Stimulated activated CD4-positive, alpha-beta T cell treated with anti-CD3 and anti-CD28 coated beads, Interleukin-4, amount 100 ng/mL, for 1 hour (primary cell): ENCODE results near the gene TMCO4.
"Not testable (repeated sequence)": the region's sequence is repeated elsewhere in the genome, so short reads cannot be mapped to it uniquely, and the experiment has no call there.

Experiments used
- DNase-seq: peaks from one replicate; pipeline ENCODE4 v3.0.0-alpha.2; 2020

The TMCO4 gene

DNA sequence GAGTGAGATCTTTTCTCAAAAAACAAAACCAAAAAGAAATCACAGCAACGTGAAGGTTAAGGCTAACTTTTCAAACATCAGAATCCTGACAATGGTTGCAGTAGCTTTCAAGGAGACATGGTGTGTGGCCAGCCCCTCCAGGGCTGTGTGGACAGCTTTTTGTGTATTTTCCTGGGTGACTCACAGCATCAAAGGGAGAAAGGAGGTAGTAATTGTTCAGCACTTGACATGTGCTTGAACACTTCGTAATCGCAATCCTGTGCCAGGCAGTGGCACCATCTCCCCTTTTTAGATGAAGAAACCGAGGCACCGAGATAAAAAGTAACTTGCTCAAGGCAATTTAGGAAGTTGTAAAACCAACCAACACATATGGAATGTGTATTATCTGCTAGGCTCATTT lies 145.3 kb downstream of the TMCO4 start:
- DNase-seq, result no peak

DNA sequence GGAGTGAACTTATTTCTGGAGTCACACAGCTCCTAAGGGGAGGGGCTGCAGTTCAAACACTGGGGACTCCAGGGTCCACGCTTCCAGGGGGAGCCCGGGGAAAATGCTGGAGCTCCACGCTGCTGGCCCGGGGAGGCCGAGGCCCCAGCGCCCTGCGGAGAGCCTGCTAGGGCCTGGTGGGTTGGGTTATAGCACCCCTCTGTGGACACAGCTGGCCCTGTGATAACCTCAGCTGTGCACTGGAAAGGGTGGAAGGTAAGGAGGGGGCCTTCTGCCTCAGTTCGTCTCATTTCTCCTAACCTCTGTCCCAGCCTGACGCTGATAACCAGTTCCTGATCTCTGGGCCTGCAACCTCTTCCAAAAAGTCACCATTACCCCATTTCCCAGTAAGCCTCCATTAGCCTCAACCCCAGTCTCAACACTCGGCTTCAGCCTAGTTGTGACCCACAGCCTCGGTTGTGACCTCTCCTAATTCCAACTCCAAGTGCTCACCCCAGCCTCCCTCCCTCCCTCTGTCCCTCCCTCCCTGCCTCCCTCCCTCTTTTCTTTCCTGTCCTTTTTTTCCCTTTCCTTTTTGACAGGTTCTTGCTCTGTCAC lies 148.5 kb downstream of the TMCO4 start:
- peak; percentile 39 for DNase-seq

DNA sequence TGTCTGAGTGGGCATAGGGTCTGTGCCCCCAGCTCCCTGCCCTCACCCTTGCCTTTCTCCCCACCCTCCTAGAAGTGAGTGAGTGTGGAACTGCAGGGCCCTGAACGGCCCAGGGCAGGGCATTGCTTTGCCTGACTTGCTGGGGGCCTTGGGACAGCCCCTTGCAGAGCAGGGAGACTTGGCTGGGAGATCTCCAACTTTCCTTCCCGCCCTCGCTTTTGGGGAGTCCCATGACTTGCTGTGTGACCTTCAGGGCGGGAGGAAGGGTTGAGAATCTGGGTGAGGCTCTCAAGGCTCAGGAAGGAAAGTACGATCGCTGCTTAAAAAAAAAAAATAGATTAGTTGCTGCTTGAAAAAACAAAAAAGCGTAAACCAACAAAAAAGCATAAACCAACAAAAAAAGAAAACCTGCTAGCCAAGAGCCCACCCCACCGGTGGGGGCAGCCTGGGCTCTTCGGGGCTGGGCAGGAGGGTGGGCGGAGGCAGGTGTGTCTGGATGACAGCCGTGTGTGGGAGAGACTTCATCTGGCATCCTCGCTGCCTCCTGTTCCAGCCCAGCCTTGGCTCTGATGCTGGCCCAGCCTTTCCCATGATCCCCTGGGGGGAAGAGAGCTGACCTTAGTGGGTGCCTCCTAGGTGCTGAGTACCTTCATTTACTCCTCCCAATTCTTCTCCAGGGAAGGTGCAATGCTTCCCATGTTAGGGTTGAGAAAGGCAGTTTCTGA lies 149.1 kb downstream of the TMCO4 start:
- DNase-seq, result no peak

DNA sequence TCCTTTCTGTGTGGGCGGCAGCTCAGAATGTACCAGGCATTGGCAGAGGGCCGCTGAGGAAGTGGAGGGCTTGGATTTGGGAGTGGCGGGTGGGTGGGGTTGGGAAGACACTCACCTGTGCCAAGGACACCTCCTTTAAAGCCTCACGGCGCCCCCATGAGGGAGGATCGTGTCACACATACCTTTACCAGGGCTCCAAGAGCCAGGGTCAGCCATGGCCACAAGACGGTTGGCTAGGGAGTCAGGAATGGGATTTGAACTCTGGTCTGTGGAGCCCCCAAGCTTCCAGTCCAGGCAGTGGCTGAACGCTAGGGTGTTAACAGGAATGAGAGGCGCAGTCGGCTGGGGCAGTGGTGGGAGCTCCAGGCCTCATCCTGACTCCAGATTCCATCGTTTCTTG lies 151.0 kb downstream of the TMCO4 start:
- no peak for DNase-seq

DNA sequence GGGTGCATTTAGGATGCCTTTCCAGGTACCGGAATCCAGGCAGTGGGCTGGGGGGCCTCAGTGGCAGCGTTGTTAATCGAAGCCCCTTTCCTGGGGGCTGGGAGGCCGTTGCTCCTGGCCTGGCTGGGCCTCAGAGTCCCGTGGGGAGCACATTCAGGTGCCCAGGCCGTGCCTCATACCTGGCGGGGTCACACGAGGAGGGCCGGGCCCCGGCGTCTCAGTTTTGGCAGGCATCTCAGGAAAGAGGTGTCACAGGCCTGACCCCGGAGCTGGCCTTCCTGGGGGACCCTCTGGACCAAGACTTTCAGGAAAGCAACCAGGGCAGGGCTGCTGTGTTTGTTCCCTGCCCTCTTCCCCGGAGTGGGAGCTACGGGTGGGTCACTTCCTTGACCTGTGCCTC lies 151.5 kb downstream of the TMCO4 start:
- no peak for DNase-seq

DNA sequence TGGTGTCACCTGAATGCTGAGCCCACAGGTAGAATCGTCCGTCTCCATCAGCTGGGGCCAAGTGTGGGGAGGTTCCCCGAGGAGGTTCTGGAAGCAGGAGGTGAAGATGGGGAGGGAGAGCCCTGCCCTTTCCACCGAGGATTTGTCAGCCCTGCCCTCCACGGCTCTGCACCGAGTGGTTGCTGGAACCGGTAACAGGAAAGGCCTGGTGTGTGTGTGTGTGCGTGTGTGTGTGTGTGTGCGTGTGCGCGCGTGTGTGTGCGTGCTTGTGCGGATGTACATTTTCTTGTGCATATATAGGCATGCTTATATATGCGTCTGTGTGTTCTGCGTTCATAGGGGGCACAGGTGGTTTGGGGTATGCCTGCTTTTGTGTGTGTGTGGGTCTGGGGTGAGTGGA lies 152.1 kb downstream of the TMCO4 start:
- DNase-seq, result no peak

DNA sequence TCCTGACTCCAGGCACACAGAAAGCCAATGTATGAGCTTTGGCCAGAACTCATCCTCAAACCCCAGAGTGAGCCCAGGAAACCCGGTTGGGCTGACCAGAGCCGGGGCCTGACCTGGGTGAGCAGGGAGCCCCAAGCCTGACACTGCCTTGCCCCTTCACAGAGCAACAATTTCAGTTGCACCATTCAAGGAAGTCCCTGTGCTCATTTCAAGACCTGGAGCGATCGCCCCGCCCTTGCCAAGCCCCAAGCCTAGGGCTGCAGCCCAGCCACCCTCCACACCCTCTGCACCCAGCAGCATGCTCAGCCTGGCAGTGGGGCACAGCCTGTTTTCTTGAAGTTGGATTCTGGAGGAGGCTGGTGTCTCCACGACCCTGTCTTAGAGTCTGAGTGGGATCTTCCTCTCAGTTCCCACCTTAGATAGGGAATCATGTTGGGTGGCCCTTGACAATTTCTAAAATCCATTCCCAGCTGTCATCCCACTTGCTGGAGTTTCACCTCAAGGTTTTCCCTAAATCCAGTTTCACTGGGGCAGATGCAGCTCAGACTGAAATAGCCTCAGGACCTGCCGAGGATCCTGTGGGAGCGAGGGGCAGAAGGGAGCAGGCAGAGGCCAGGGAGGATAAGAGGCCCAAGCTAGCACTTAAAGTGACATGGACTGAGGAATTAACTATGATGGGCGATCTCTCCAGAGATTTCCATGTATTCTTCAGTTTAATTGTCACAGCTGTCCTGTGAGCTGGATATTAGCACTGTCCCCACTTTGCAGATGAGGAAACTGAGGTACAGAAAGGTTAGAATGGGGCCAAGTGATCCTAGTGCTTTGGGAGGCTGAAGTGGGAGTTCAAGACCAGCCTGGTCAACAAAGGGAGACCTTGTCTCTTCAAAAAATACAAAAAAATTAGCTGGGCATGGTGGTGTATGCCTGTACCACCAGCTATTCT lies 153.1 kb downstream of the TMCO4 start:
- no peak for DNase-seq

DNA sequence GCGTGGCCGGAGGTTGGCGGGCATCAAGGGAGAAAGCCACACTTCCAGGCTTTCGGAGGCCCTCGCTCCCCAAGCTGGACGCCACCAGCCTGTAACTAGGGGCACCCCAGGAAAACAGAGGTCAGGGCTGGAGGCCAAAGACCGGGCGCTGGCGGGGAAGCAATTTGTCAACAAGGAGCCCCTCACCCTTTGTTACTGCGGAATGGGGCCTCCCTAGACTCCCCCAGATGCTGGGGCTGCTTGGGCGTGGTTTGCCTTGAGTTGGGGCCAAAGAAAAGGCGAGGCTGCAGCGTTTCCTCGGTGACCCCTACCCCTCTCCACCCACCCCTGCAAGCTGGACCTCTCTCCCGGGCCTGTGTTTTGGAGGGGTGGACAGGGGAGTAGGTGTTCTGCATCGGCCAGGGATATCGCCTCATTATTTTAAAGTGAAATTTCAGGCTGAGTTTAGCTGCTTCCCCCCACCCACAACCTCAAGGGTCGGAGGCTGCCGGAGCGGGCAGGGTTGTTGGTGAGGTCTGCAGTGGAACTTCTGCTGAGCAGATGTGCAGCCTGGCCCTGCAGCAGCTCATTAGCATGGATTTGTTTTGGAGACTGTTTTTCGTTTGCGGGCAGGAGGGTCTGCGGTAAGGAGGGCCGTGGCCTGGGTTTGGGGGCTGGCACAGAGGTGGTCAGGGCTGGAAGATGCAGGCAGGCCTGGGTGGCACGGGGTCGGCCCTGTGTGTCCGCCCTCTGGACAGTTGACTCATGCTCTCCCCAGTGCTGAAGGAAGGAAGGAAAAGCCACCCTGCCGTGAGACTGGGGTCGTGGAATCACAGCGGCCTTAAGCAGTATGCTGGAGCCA lies 154.1 kb downstream of the TMCO4 start:
- no peak for DNase-seq

DNA sequence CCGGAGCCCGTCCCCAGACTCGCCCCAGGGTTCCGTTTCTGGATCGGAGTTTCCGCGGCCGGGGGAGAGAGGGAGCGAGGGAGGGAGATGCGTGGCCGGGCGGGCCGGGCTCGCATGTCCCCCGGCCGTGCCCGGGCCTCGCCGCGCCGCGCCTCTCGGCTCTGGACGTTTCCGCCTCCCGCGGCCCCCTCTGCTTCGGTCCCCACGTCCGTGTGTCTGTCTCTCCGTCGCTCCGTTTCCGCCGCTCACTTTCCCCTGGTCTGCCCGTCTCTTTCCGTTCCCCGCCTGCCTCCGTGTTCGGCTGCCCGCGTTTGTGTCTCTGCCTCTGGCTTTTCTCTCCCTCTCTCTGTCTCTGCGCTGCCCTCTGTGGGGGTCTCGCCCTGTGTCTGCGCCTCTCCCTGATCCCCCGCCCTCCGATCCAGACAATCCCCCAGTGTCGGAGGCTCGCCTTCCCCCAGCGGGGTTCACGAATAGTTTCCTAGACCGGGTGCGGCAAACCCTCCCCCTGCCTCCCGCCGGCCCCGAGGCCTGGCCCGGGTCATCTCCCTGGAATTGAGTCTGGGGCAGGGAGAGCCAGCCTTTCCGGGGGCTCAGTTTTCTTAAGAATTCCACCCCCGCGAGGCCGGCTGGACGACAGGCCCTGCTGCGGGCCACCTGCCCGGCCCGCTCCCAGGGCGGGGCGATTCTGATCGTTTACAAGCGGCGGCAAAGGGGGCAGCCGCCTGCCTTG lies 154.9 kb downstream of the TMCO4 start:
- DNase-seq, result peak; percentile 53

DNA sequence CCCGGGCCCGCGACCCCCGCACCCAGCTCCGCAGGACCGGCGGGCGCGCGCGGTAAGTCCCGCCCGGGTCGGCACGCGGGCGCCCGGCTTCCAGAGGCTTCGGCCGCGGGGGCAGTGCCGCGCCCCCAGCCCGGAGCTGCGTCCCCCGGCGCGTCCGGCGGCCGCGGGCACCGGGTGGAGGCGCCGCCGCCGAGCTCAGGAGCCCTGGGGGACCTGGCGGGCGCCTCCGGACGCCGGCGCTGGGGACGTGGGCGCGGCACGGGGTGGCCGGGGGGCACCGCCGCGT lies 155.4 kb downstream of the TMCO4 start:
- DNase-seq, result no peak

DNA sequence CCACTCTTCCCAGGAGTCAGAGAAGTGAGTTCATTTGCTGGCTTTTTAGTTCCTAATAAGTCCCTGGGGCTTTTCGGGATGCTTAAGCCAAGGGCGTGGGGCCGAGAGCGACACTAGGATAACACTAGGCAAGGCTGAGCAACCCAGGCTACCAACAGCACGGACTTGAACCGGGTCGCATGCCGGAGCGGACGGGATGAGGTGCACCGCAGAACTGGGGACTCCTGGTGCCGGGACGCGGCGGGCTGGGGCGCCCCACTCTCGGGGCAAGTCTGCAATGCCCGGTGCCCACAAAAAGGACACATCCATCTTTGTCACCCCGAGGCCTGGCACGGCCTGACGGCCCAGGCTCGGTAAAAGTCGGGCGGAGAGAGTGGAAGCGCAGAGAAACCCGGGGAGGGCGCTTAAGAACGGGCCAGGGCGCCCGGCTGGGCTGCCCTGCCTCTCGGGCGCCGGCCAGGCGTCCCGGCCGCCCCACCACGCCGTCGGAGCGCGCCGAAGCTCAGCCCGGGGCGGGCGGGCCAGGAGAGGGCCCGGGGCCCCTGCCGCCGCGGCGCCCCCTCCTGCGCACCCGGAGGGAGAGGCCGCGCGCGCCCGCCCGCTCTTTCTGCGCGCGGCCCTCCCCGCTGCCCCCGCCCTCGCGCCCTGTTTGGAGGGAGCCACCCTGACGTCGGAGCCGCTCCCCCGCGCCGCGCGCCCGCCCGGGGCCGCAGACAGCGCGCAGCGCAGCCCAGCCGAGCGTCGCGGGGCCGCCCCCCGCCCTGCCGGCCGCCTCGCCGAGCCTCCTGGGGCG lies 155.9 kb downstream of the TMCO4 start, which contains the start of gene NBL1:
Gene NBL1, plus strand, starts transcription at position 710 of the 793 bp plus-strand sequence. CDS start 10,720 bp downstream, outside the sequence.
- peak; percentile 75 for DNase-seq

DNA sequence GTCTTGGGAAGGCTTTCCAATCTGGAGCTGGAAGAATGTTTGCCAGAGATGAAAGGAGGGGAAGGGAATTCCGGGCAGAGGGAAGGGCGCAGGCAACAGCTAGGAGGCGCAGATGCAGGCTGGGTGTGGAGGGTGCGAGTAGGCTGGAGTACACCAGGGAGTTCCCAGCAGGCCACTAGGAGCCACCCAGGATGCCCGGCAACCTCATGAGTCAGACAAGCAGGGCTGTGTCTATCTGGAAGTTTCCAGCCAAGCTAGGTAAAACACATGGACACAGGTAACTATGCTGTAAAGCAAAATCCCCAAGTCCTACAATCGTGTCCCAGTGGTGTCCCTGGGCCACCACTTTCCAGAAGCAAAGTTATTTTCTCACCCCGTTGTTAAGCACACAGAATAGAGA lies 156.6 kb downstream of the TMCO4 start:
- no peak for DNase-seq

DNA sequence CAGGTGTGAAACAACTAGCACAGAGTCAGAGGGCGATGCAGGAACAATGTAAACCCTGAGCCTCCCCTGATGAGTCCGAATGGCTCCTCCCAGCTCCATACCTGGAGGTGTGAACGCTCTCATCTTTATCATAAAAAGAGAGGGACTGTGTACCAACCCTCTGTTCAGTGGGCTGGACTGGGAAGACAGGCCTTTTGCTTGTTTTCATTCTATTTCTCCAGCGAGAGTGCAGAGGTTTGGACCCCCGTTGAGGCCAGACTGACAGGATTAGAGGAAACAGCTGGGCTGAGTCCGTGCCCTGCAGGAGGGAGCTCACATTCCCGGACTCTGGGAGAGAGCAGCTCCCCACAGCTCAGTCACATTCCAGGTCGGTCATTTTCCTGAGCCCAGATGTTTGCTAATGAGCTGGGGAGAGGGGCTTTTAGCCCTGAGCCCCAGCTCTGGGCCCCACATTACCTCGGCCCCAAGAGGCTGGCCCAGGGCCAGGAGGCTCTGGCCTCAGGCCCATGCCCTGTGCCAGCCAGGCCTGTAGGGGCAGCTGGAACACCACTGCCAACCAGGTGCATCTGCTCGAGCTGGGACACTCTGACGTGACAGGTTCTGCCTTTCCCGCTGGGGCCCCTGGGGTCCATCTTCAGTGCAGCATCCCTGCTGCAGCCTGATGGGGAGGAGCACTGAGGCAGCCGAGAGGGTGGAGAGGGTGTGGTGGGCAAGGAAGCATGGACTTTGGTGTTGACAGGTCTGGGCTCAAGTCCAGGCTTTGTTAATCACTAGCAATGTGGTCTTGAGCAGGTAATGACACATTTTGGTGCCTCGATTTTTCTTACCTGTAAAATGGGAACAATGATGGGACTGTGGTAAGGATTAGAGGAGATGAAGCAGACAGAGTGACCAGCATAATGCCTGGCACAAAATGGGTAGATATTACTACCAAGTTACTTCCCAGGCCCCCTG lies 159.1 kb downstream of the TMCO4 start:
- DNase-seq, result no peak

DNA sequence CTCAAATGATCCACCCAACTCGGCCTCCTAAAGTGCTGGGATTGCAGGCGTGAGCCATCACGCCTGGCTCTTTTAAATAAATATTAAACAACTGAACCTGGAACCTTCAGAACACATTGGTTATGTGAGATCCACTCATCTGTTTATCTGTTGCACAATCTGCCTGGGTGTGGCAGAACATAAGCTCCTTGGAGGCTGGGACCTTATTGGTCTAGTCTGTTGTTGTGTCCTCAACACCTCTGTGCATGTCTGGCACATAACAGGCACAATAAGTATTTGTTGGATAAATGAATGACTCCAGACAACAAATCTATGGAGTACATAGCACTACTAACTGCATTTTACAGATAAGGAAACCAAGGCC lies 159.7 kb downstream of the TMCO4 start:
- no peak for DNase-seq

DNA sequence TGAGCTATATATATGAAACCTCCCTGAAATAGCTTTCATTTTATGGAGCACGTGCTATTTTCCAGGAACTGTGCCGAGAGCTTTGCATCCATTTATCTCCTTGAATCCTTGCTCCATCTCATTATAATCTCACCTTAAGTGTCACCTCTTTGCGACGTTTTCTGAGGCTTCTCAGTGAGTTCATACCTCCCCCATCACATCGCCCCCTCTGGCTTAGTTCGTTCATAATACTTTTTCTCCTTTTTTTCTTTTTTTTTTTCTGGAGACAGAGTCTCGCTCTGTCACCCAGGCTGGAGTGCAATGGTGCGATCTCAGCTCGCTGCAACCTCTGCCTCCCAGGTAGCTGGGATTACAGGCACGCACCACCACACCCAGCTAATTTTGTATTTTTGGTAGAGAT lies 160.5 kb downstream of the TMCO4 start:
- not testable (repeated sequence) for DNase-seq

DNA sequence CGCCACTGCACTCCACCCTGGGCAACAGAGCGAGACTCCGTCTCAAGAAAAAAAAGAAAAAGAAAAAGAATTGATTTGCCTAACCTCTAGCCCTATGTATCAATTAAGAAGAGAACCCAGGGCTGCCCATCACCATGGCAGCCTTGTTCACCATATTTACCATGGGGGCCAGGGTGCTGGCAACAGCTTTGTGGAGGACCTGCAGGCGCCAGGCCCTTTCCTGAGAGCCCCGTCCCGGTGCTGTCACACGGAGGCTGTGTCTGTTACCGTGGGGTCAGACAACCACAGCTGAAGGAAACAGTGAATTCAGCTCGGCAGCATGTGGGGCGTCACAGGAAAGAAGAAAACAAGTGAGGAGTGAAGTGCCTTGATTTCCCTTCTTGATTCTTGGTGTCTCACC lies 162.1 kb downstream of the TMCO4 start:
- DNase-seq, result no peak

DNA sequence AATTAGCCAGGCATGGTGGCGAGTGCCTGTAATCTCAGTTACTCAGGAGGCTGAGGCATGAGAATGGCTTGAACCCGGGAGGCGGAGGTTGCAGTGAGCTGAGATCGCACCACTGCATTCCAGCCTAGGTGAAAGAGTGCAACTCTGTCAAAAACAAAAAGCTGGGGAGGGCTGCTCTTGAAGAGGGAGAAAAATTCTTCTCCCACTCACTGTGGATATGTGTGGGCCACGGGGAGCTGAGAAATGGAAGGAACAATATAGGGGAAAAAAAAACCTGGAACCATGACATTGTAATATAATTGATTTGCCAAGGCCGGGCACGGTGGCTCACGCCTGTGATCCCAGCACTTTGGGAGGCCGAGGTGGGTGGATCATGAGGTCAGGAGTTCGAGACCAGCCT lies 163.0 kb downstream of the TMCO4 start:
- not testable (repeated sequence) for DNase-seq

DNA sequence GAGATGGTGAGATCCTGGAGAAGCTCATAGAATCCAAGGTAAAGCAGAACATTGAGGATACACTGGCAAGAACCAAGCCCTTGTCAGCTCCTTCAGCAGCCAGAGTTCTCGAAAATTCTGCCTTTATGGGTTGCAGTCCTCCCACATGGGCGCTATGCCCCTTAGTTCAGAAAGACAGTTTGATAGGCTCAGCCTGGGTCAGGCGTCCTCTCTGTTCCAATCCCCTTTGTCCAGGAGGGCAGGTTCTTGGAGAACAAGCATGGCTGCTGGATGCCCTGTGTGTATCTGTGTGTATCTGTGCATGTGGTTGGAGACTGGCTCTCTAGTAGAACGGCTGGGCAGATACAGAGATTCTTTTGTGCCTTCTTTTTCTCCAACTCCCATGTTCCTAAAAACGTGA lies 163.7 kb downstream of the TMCO4 start:
- no peak for DNase-seq

DNA sequence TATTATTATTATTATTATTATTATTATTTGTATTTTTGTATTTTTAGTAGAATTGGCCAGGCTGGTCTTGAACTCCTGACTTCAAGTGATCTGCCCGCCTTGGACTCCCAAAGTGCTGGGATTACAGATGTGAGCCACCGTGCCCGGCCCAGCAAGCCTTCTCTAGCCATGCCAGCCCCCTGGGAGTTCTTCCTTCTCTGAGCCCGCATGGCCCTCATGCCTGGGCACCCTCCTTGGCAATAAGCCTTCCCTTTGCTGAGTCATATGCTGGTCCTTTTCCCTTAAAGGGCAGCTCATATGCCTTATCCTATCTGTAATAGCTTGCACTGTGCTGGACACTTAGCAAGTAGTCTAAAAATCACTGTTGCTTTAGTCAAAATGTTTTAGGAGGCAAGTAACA lies 164.1 kb downstream of the TMCO4 start:
- DNase-seq, result no peak

DNA sequence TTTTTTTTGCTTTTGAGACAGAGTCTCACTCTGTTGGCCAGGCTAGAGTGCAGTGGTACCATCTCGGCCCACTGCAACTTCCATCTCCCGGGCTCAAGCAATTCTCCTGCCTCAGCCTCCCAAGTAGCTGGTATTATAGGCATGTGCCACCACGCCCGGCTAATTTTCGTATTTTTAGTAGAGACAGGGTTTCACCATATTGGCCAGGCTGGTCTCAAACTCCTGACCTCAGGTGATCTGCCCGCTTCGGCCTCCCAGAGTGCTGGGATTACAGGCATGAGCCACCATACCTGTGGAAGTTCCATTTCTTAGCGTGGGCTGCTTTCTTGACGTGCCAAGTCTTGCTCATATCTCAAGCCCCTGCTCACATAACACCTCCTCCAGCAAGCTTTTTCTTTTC lies 164.7 kb downstream of the TMCO4 start:
- DNase-seq, result not testable (repeated sequence)
